ENCODE data around the gene THBS2. TPM values are rescaled to one million over a fixed set of nuclear protein-coding genes. Genes with fewer than 3 reads are reported as not detected.

Gene THBS2
- total RNA-seq, 2 donors from 2014 or later = 0.93 to 0.99 TPM

GRCh38 chr6:169238766-169239165 lies 14.9 kb downstream of the THBS2 start:
- no peak for DNase-seq
- no peaks in the 10 kb centered on the region for H3K27me3 ChIP-seq (ENCODE audit: control insufficient read depth, insufficient read depth, low read length, poor library complexity, severe bottlenecking)
- Mint-ChIP-seq H3K27ac (no peak overlapping the region), H3K4me1 (no peaks in the 10 kb centered on the region), H3K4me3 (no peak overlapping the region), H3K36me3 (ENCODE audit: low read depth) (no peaks in the 10 kb centered on the region), H3K27me3 (ENCODE audit: insufficient read depth) (no peaks in the 10 kb centered on the region), H3K9me3 (peaks cover 6% of the 10 kb centered on the region)
- no peak overlapping the region for H3K9ac ChIP-seq (ENCODE audit: extremely low read depth, low read length, poor library complexity, severe bottlenecking)
- no peaks in the 10 kb centered on the region for H3K36me3 ChIP-seq (ENCODE audit: control insufficient read depth, insufficient read depth, low read length)
- H3K4me3 ChIP-seq (ENCODE audit: low read length) = no peak overlapping the region
- no peak overlapping the region for H3K27ac ChIP-seq (ENCODE audit: low read depth, low read length)
- peaks cover 6% of the 10 kb centered on the region for H3K9me3 ChIP-seq (ENCODE audit: control insufficient read depth, low read length)
- no peak for TF ChIP-seq CTCF (conservative IDR thresholded peaks at IDR 0.05)
- H3K4me1 ChIP-seq (ENCODE audit: control insufficient read depth, insufficient read depth, low read length) = no peaks in the 10 kb centered on the region
- 80 to 92% methylated on average over 4 to 8 of the region's 8 CpGs for WGBS, 2 experiments (ENCODE audit: insufficient coverage in 1 of 2, insufficient read length in 1 of 2)

DNA sequence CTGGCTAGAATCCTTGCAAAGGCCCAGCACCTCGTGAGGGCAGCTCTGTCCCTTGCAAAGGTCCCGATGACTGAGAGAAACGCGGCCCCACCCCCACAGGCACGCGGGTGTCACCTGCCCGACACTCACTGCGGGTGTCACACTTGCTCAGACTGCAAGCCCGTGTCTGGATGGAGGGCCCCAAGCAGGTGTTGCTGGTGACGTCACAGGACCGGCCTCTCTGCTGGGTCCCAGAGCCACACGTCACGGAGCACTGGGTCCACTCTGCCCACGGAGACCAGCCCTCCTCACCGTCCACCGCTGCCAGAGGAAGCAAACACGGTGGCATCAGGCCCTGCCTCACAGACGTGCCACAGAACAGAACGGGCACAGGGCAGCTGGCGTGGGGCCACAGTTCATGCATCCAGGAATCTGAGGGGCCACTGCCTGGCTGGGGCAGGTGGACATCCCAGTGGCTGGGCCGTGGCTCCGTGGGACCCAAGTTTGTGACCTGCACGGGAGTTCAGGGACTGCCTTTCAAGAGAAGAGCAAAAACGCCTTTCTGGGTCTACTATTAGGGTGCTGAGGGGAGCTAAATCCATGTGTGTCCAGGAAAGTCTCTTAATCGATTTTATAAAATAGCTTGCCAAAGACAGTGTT lies 16.0 kb downstream of the THBS2 start:
- H3K36me3 ChIP-seq (ENCODE audit: control insufficient read depth, insufficient read depth, low read length) = no peaks in the 10 kb centered on the region
- no peak overlapping the region for H3K9ac ChIP-seq (ENCODE audit: extremely low read depth, low read length, poor library complexity, severe bottlenecking)
- H3K36me3 Mint-ChIP-seq (ENCODE audit: low read depth) = no peaks in the 10 kb centered on the region
- no peak overlapping the region for H3K4me3 ChIP-seq (ENCODE audit: low read length)
- no peak overlapping the region for H3K27ac ChIP-seq (ENCODE audit: low read depth, low read length)
- no peak for TF ChIP-seq CTCF (conservative IDR thresholded peaks at IDR 0.05)
- no peaks in the 10 kb centered on the region for H3K4me1 Mint-ChIP-seq
- no peak for DNase-seq
- H3K4me1 ChIP-seq (ENCODE audit: control insufficient read depth, insufficient read depth, low read length) = no peaks in the 10 kb centered on the region
- no peaks in the 10 kb centered on the region for H3K27me3 ChIP-seq (ENCODE audit: control insufficient read depth, insufficient read depth, low read length, poor library complexity, severe bottlenecking)
- 86 to 88% methylated on average over 23 to 25 of the region's 25 CpGs for WGBS, 2 experiments (ENCODE audit: insufficient coverage in 1 of 2, insufficient read length in 1 of 2)
- no peaks in the 10 kb centered on the region for H3K27me3 Mint-ChIP-seq (ENCODE audit: insufficient read depth)
- H3K27ac Mint-ChIP-seq = no peak overlapping the region
- H3K9me3 ChIP-seq (ENCODE audit: control insufficient read depth, low read length) = peaks cover 7% of the 10 kb centered on the region
- peaks cover 14% of the 10 kb centered on the region for H3K9me3 Mint-ChIP-seq
- no peak overlapping the region for H3K4me3 Mint-ChIP-seq

- Histone ChIP-seq H3K36me3 (ENCODE audit: control insufficient read depth, insufficient read depth, low read length) (no peaks in the 10 kb centered on the region), H3K9me3 (ENCODE audit: control insufficient read depth, low read length) (peaks cover 7% of the 10 kb centered on the region), H3K4me3 (ENCODE audit: low read length) (no peak overlapping the region), H3K27ac (ENCODE audit: low read depth, low read length) (no peak overlapping the region), H3K4me1 (ENCODE audit: control insufficient read depth, insufficient read depth, low read length) (no peaks in the 10 kb centered on the region), H3K9ac (ENCODE audit: extremely low read depth, low read length, poor library complexity, severe bottlenecking) (no peak overlapping the region), H3K27me3 (ENCODE audit: control insufficient read depth, insufficient read depth, low read length, poor library complexity, severe bottlenecking) (no peaks in the 10 kb centered on the region)
- TF ChIP-seq CTCF (conservative IDR thresholded peaks at IDR 0.05) = no peak
- Mint-ChIP-seq H3K4me1 (no peaks in the 10 kb centered on the region), H3K36me3 (ENCODE audit: low read depth) (no peaks in the 10 kb centered on the region), H3K27me3 (ENCODE audit: insufficient read depth) (no peaks in the 10 kb centered on the region), H3K27ac (no peak overlapping the region), H3K9me3 (peaks cover 14% of the 10 kb centered on the region), H3K4me3 (no peak overlapping the region)
- DNase-seq = no peak
- 90 to 95% methylated on average over 14 to 17 of the region's 17 CpGs for WGBS, 2 experiments (ENCODE audit: insufficient coverage in 1 of 2, insufficient read length in 1 of 2)
These were observed 16.7 kb downstream of the THBS2 start for GRCh38 chr6:169236988-169237387.
